CD4-positive, CD25-positive, alpha-beta regulatory T cell (primary cell): ENCODE data around the gene FBXO8. TPM values are rescaled to one million over a fixed set of nuclear protein-coding genes. Genes with fewer than 3 reads are reported as not detected.
"Not testable (repeated sequence)": the region's sequence is repeated elsewhere in the genome, so short reads cannot be mapped to it uniquely, and the experiment has no call there.

Experiments used
- ATAC-seq, 2 donors: fragments of 150-1000 bp; cut with Tn5 transposase; one replicate each; pipeline ENCODE4 v1.10.0; 2021; ENCODE audit warnings: low read depth in 2 of 2, moderate number of reproducible peaks in 2 of 2, moderate library complexity in 1 of 2
- DNase-seq, 3 donors: peaks; one replicate each; pipeline versions ENCODE4 v3.0.0 to v3.0.0-alpha.2; 2012 to 2022; ENCODE audit warnings: mixed read lengths in 1 of 3
- H3K27ac ChIP-seq: one replicate; pipeline ENCODE4 v1.7.0; 2013; ENCODE audit warnings: mild to moderate bottlenecking, low read length; ENCODE audit not compliant: insufficient read depth, poor library complexity, severe bottlenecking
- H3K27me3 ChIP-seq: one replicate; pipeline ENCODE4 v1.7.0; 2013; ENCODE audit warnings: low read length; ENCODE audit not compliant: control insufficient read depth, insufficient read depth
- H3K36me3 ChIP-seq: one replicate; pipeline ENCODE4 v1.7.0; 2013; ENCODE audit warnings: mild to moderate bottlenecking, low read length, moderate library complexity; ENCODE audit not compliant: control insufficient read depth, insufficient read depth
- H3K4me1 ChIP-seq: 2 replicates; pipeline ENCODE4 v1.7.0; 2013; ENCODE audit warnings: mild to moderate bottlenecking, low read length; ENCODE audit not compliant: insufficient read depth, control insufficient read depth, poor library complexity, severe bottlenecking
- H3K4me3 ChIP-seq: one replicate; pipeline ENCODE4 v1.7.0; 2013; ENCODE audit warnings: low read depth, mild to moderate bottlenecking, low read length, moderate library complexity
- H3K9me3 ChIP-seq, 2 experiments: 1 replicate in 1 of 2; 2 replicates in 1 of 2; pipeline ENCODE4 v1.7.0; 2013; ENCODE audit warnings: low read length in 2 of 2, mild to moderate bottlenecking in 1 of 2, moderate library complexity in 1 of 2; ENCODE audit not compliant: control insufficient read depth in 2 of 2
- H3K27ac Mint-ChIP-seq, 3 donors: one replicate each; pipeline ENCODE4 v1.8.0; 2020 to 2022; ENCODE audit warnings: mild to moderate bottlenecking in 3 of 3, mixed read lengths in 3 of 3, moderate library complexity in 2 of 3
- H3K27me3 Mint-ChIP-seq: one replicate; pipeline ENCODE4 v1.8.0; 2022; ENCODE audit warnings: mild to moderate bottlenecking, mixed read lengths
- H3K36me3 Mint-ChIP-seq: one replicate; pipeline ENCODE4 v1.8.0; 2020; ENCODE audit warnings: mixed read lengths
- H3K4me1 Mint-ChIP-seq, 4 donors: one replicate each; pipeline ENCODE4 v1.8.0; 2020 to 2022; ENCODE audit warnings: mixed read lengths in 4 of 4, mild to moderate bottlenecking in 1 of 4
- H3K4me3 Mint-ChIP-seq, 4 donors: one replicate each; pipeline ENCODE4 v1.8.0; 2020 to 2022; ENCODE audit warnings: mild to moderate bottlenecking in 4 of 4, mixed read lengths in 4 of 4, moderate library complexity in 3 of 4
- H3K9me3 Mint-ChIP-seq, 7 donors: one replicate each; pipeline ENCODE4 v1.8.0; 2020 to 2022; ENCODE audit warnings: mixed read lengths in 7 of 7, mild to moderate bottlenecking in 3 of 7, moderate library complexity in 2 of 7
- polyA plus RNA-seq, 4 donors: library from polyadenylated mRNA; unstranded; fragments of 300-500 nt; fragmentation: Illumina TruSeq; gene quantifications; one replicate each; pipeline ENCODE4 v1.2.3, GENCODE V29; 2021
- total RNA-seq: library from RNA; stranded (reverse); gene quantifications from one replicate; pipeline ENCODE4 v1.2.3, GENCODE V29; 2022

Gene FBXO8
- total and polyA plus RNA-seq, 5 donors from 2014 or later, result 14.9 to 26.1 (median 22.0) TPM

- Histone ChIP-seq H3K27me3 (no peaks in the 10 kb centered on the region), H3K4me1 (peaks cover 5% of the 10 kb centered on the region), H3K27ac (no peak overlapping the region), H3K36me3 (peaks cover 2% of the 10 kb centered on the region), H3K9me3 (no peaks in the 10 kb centered on the region), H3K4me3 (no peak overlapping the region)
- Mint-ChIP-seq H3K4me1 (peaks cover 30 to 53% (median 44%) of the 10 kb centered on the region in 4 donors), H3K9me3 (peaks cover 0 to 4% (median 0%) of the 10 kb centered on the region in 7 donors), H3K36me3 (peaks cover 5% of the 10 kb centered on the region), H3K27me3 (no peaks in the 10 kb centered on the region), H3K27ac (no peak overlapping the region), H3K4me3 (no peak overlapping the region)
- ATAC-seq (no peak), DNase-seq (no peak)
Measured at GRCh38 chr4:174274436-174274835, 9.0 kb downstream of the FBXO8 start.

GRCh38 chr4:174273930-174274329 lies 9.5 kb downstream of the FBXO8 start:
- no peaks in the 10 kb centered on the region for H3K9me3 Mint-ChIP-seq
- DNase-seq (no peak), ATAC-seq (no peak)
- H3K36me3 ChIP-seq, result peaks cover 5% of the 10 kb centered on the region
- H3K27ac ChIP-seq, result no peak overlapping the region
- H3K27me3 Mint-ChIP-seq, result no peaks in the 10 kb centered on the region
- H3K4me1 ChIP-seq, result peaks cover 5% of the 10 kb centered on the region
- H3K4me1 Mint-ChIP-seq, result peaks cover 25 to 48% (median 40%) of the 10 kb centered on the region in 4 donors
- H3K36me3 Mint-ChIP-seq, result no peaks in the 10 kb centered on the region
- H3K9me3 ChIP-seq, result no peaks in the 10 kb centered on the region
- H3K27ac Mint-ChIP-seq, result no peak overlapping the region
- H3K27me3 ChIP-seq, result no peaks in the 10 kb centered on the region
- no peak overlapping the region for H3K4me3 Mint-ChIP-seq
- H3K4me3 ChIP-seq, result no peak overlapping the region

GRCh38 chr4:174266416-174266815 lies 17.1 kb downstream of the FBXO8 start:
- H3K4me3 Mint-ChIP-seq, result no peak overlapping the region

GRCh38 chr4:174265916-174266315 lies 17.6 kb downstream of the FBXO8 start:
- DNase-seq (no peak), ATAC-seq (no peak)
- Mint-ChIP-seq H3K36me3 (peaks cover 6% of the 10 kb centered on the region), H3K27ac (no peak overlapping the region), H3K4me3 (no peak overlapping the region), H3K4me1 (peaks cover 6 to 29% (median 14%) of the 10 kb centered on the region in 4 donors), H3K27me3 (no peaks in the 10 kb centered on the region), H3K9me3 (no peaks in the 10 kb centered on the region)
- Histone ChIP-seq H3K4me3 (no peak overlapping the region), H3K27ac (no peak overlapping the region), H3K9me3 (no peaks in the 10 kb centered on the region), H3K36me3 (peaks cover 16% of the 10 kb centered on the region), H3K27me3 (no peaks in the 10 kb centered on the region), H3K4me1 (no peaks in the 10 kb centered on the region)

More at GRCh38 chr4:174266416-174266815, 17.1 kb downstream of the FBXO8 start:
- Mint-ChIP-seq H3K9me3 (no peaks in the 10 kb centered on the region), H3K27me3 (no peaks in the 10 kb centered on the region), H3K36me3 (peaks cover 6% of the 10 kb centered on the region), H3K27ac (no peak overlapping the region), H3K4me1 (peaks cover 6 to 34% (median 17%) of the 10 kb centered on the region in 4 donors)
- no peaks in the 10 kb centered on the region for H3K9me3 ChIP-seq
- no peak overlapping the region for H3K27ac ChIP-seq
- no peak for DNase-seq
- no peaks in the 10 kb centered on the region for H3K4me1 ChIP-seq
- H3K27me3 ChIP-seq, result no peaks in the 10 kb centered on the region
- no peak for ATAC-seq
- H3K36me3 ChIP-seq, result peaks cover 16% of the 10 kb centered on the region
- H3K4me3 ChIP-seq, result no peak overlapping the region

GRCh38 chr4:174263445-174263736 lies 20.1 kb downstream of the FBXO8 start:
- Mint-ChIP-seq H3K36me3 (peaks cover 11% of the 10 kb centered on the region), H3K9me3 (no peaks in the 10 kb centered on the region), H3K27me3 (no peaks in the 10 kb centered on the region), H3K27ac (no peak overlapping the region), H3K4me1 (peaks cover 10 to 23% (median 17%) of the 10 kb centered on the region in 4 donors), H3K4me3 (no peak overlapping the region)
- ATAC-seq (no peak), DNase-seq (no peak)
- Histone ChIP-seq H3K27me3 (no peaks in the 10 kb centered on the region), H3K4me1 (no peaks in the 10 kb centered on the region), H3K27ac (no peak overlapping the region), H3K36me3 (peaks cover 21% of the 10 kb centered on the region), H3K4me3 (no peak overlapping the region), H3K9me3 (no peaks in the 10 kb centered on the region)

- no peak for DNase-seq
- no peak for ATAC-seq
- no peaks in the 10 kb centered on the region for H3K9me3 ChIP-seq
- no peak overlapping the region for H3K4me3 Mint-ChIP-seq
- no peaks in the 10 kb centered on the region for H3K4me1 ChIP-seq
- H3K27me3 Mint-ChIP-seq, result no peaks in the 10 kb centered on the region
- no peaks in the 10 kb centered on the region for H3K27me3 ChIP-seq
- H3K4me3 ChIP-seq, result no peak overlapping the region
- no peak overlapping the region for H3K27ac Mint-ChIP-seq
- peaks cover 11% of the 10 kb centered on the region for H3K36me3 Mint-ChIP-seq
- no peaks in the 10 kb centered on the region for H3K9me3 Mint-ChIP-seq
- no peak overlapping the region for H3K27ac ChIP-seq
- peaks cover 10 to 23% (median 17%) of the 10 kb centered on the region in 4 donors for H3K4me1 Mint-ChIP-seq
- H3K36me3 ChIP-seq, result peaks cover 26% of the 10 kb centered on the region
Measured at GRCh38 chr4:174262624-174263444, 20.6 kb downstream of the FBXO8 start.

GRCh38 chr4:174261432-174261831 lies 22.0 kb downstream of the FBXO8 start:
- not testable (repeated sequence) for H3K27me3 ChIP-seq, H3K27ac Mint-ChIP-seq, ATAC-seq, H3K4me1 ChIP-seq, H3K27ac ChIP-seq, DNase-seq, H3K4me3 ChIP-seq, H3K27me3 Mint-ChIP-seq, H3K9me3 Mint-ChIP-seq, H3K4me3 Mint-ChIP-seq, H3K9me3 ChIP-seq
- Mint-ChIP-seq H3K4me1 (peaks cover 10 to 18% (median 14%) of the 10 kb centered on the region in 4 donors), H3K36me3 (peaks cover 19% of the 10 kb centered on the region)
- peaks cover 34% of the 10 kb centered on the region for H3K36me3 ChIP-seq

- H3K9me3 Mint-ChIP-seq, result no peaks in the 10 kb centered on the region
- Histone ChIP-seq H3K27me3 (no peaks in the 10 kb centered on the region), H3K9me3 (no peaks in the 10 kb centered on the region), H3K27ac (no peak overlapping the region), H3K36me3 (peaks cover 37% of the 10 kb centered on the region), H3K4me3 (no peak overlapping the region), H3K4me1 (no peaks in the 10 kb centered on the region)
- no peak overlapping the region for H3K27ac Mint-ChIP-seq
- ATAC-seq (no peak), DNase-seq (no peak)
- no peak overlapping the region for H3K4me3 Mint-ChIP-seq
- H3K36me3 Mint-ChIP-seq, result peaks cover 20% of the 10 kb centered on the region
- H3K27me3 Mint-ChIP-seq, result no peaks in the 10 kb centered on the region
- H3K4me1 Mint-ChIP-seq, result peaks cover 10 to 21% (median 14%) of the 10 kb centered on the region in 4 donors
Measured at GRCh38 chr4:174260099-174260498, 23.4 kb downstream of the FBXO8 start.
